T-helper 1 cell treated with Interleukin-12 subunit alpha and Interleukin-12 subunit beta and Interleukin-4 antibody, amounts not matched to agents 30 μg/mL and 1 μg/mL, for 36 hours (primary cell): ENCODE data around the gene EMP3.
"Not testable (repeated sequence)": the region's sequence is repeated elsewhere in the genome, so short reads cannot be mapped to it uniquely, and the experiment has no call there.

Source experiments
- H3K27ac Mint-ChIP-seq: one replicate; pipeline ENCODE4 v1.8.0; 2021; ENCODE audit warnings: mild to moderate bottlenecking, mixed read lengths
- H3K27me3 Mint-ChIP-seq: one replicate; pipeline ENCODE4 v1.8.0; 2021; ENCODE audit warnings: low read depth, mixed read lengths
- H3K36me3 Mint-ChIP-seq: one replicate; pipeline ENCODE4 v1.8.0; 2021; ENCODE audit warnings: low read depth, mixed read lengths
- H3K4me1 Mint-ChIP-seq: one replicate; pipeline ENCODE4 v1.8.0; 2021; ENCODE audit warnings: low read depth, mixed read lengths
- H3K4me3 Mint-ChIP-seq: one replicate; pipeline ENCODE4 v1.8.0; 2021; ENCODE audit warnings: mild to moderate bottlenecking, moderate library complexity, mixed read lengths
- H3K9me3 Mint-ChIP-seq: one replicate; pipeline ENCODE4 v1.8.0; 2021; ENCODE audit warnings: mixed read lengths

Gene EMP3

DNA sequence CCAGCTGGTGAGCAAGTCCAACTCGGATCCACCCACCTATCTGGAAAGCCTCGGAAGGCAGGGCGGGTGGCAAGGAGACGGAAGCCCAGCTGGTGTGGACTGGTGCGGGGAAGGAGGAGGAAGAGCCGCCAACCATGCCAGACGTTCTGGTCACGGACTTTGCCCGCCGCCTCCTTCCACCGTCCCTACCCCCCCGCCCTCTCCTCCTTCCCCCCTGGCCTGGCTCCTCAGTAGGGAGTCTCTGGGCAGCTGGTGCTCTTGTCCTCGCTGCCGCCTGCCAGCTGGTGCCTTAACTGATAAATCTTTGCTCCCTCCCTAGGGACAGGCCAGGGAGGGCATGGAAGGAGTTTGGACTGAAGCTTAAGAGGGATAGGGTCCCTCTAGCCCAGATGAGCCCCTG, 43.6 kb downstream of the EMP3 start:
- Mint-ChIP-seq H3K27ac (no peak overlapping the region), H3K4me3 (no peak overlapping the region), H3K36me3 (no peaks in the 10 kb centered on the region), H3K27me3 (peaks cover 2% of the 10 kb centered on the region), H3K4me1 (peaks cover 9% of the 10 kb centered on the region), H3K9me3 (no peaks in the 10 kb centered on the region)

DNA sequence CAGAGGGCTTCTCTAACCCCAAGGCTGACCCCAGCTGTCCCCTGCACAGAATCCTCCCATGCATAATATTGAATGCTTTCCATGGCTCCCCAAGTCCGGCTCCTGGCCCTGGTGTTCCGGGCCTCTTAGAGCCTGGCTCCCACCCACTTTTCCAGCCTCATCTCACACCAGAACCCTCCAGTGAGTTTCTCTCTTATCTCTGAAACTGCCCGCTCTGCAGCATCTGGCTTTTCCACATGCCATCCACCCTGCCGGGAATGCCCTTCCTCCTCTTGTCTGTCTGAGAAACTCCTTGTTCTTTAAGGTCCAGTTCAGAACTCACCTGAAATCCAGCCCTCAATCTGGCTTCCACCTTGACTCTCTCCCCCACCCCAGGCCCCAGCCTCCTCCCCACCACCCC, 45.6 kb downstream of the EMP3 start:
- Mint-ChIP-seq H3K36me3 (no peaks in the 10 kb centered on the region), H3K9me3 (no peaks in the 10 kb centered on the region), H3K4me1 (no peaks in the 10 kb centered on the region), H3K27ac (no peak overlapping the region), H3K27me3 (no peaks in the 10 kb centered on the region), H3K4me3 (no peak overlapping the region)

DNA sequence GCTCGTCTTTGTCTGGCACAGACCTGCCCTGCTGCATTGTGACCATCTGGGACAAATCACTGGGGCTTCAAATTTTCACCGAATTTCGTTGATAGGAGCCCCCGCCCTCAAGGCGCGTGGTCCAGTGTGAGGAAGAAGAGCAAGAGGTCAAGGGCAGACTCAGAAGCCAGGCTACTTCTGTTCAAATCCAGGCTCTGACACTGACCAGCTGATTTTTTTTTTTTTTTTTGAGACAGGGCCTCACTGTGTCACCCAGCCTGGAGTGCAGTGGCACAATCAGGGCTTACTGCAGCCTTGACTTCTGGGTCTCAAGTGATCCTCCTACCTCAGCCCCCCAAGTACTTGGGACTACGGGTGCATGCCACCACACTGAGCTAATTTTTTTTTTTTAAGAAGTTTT, 46.0 kb downstream of the EMP3 start:
- no peaks in the 10 kb centered on the region for H3K9me3 Mint-ChIP-seq
- H3K36me3 Mint-ChIP-seq = no peaks in the 10 kb centered on the region
- no peak overlapping the region for H3K4me3 Mint-ChIP-seq
- H3K4me1 Mint-ChIP-seq = no peaks in the 10 kb centered on the region
- no peaks in the 10 kb centered on the region for H3K27me3 Mint-ChIP-seq
- no peak overlapping the region for H3K27ac Mint-ChIP-seq

DNA sequence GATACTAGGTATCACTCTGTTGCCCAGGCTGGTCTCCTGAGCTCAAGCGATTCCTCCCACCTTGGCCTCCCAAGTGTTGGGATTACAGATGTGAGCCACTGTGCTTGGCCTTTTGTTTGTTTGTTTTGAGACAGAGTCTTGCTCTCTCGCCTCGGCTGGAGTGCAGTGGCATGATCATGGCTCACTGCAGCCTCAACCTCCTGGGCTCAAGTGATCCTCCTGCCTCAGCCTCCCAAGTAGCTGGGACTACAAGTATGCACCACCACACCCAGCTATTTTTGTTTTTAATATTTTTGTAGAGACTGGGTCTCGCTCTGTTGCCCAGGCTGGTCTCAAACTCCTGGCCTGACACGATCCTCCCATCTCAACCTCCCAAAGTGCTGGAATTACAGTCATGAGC, 46.4 kb downstream of the EMP3 start:
- H3K4me3 Mint-ChIP-seq, H3K36me3 Mint-ChIP-seq, H3K27ac Mint-ChIP-seq: not testable (repeated sequence)

DNA sequence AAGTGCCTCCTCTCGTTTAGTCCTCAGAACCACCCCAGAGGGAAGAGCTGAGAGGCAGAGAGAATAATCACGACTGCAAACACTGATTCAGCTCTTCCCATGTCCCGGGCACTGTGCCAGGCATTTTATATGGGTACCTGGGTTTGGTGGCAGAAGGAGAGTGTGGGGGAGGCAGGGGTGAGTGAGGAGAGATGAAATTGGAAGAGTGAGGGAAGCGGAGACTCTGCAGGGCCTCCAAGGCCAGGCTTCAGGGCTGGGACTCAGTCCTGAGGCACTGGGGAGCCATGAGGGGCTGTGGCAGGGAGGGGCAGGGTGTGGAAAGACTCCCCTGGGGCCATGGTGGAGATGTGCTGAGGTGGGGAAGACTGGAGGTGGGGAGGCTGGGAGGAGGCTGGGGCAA, 47.6 kb downstream of the EMP3 start:
- Mint-ChIP-seq H3K9me3 (no peaks in the 10 kb centered on the region), H3K27me3 (no peaks in the 10 kb centered on the region), H3K36me3 (no peaks in the 10 kb centered on the region), H3K27ac (no peak overlapping the region), H3K4me1 (no peaks in the 10 kb centered on the region), H3K4me3 (no peak overlapping the region)

More for the DNA sequence above, 46.4 kb downstream of the EMP3 start:
- H3K4me1 Mint-ChIP-seq, H3K9me3 Mint-ChIP-seq, H3K27me3 Mint-ChIP-seq: not testable (repeated sequence)

DNA sequence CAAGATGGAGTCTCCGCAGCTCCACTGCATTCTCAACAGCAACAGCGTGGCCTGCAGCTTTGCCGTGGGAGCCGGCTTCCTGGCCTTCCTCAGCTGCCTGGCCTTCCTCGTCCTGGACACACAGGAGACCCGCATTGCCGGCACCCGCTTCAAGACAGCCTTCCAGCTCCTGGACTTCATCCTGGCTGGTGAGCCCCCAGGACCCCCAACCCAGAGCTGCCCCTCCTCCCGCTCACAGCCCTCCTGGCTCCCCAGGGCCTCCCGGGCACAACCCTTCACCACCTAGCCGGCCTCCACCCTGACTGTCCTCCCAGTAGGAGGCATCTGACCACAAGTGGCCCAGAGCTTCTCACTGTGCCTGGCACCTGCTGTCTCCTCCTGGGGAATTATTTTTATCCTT, 48.2 kb downstream of the EMP3 start:
- Mint-ChIP-seq H3K4me3 (no peak overlapping the region), H3K27ac (no peak overlapping the region), H3K27me3 (no peaks in the 10 kb centered on the region), H3K36me3 (no peaks in the 10 kb centered on the region), H3K9me3 (no peaks in the 10 kb centered on the region), H3K4me1 (no peaks in the 10 kb centered on the region)

DNA sequence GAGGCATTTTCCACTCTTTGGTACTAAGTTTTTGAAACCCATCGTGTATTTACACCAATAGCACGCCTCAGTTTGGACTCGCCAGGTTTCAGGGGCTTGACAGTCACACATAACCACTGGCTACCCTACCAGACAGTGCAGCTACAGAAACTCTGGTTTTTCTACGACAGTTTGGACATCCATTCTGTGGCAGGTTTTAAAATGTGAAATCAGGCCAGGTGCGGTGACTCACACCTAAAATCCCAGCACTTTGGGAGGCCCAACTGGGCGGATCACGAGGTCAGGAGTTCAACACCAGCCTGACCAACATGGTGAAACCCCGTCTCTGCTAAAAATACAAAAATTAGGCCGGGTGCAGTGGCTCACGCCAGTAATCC, 52.8 kb downstream of the EMP3 start:
- no peaks in the 10 kb centered on the region for H3K4me1 Mint-ChIP-seq
- H3K9me3 Mint-ChIP-seq = no peaks in the 10 kb centered on the region
- peaks cover 8% of the 10 kb centered on the region for H3K36me3 Mint-ChIP-seq
- H3K4me3 Mint-ChIP-seq = no peak overlapping the region
- H3K27ac Mint-ChIP-seq = no peak overlapping the region
- no peaks in the 10 kb centered on the region for H3K27me3 Mint-ChIP-seq

DNA sequence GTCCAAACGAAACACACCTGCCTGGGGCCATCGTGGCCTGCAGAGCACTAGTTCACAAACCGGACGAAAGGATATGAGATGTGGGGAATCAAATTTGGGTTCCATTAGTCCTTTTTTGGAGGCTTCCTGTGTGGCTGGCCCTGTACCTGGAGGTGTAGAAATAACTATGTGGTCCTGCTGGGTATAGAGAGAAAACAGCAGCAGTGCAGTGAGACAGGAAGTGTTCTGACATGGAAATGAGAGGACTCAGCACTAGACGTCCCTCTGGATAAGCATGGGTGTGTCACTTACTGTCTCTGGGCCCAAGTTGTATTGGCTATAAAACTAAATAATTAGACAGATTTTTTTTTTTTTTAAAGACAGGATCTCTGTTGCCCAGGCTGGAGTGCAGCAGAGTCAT, 53.7 kb downstream of the EMP3 start:
- Mint-ChIP-seq H3K9me3 (no peaks in the 10 kb centered on the region), H3K27ac (no peak overlapping the region), H3K27me3 (no peaks in the 10 kb centered on the region), H3K4me3 (no peak overlapping the region), H3K4me1 (no peaks in the 10 kb centered on the region), H3K36me3 (peaks cover 11% of the 10 kb centered on the region)
